Measurements from ENCODE around the gene FSTL4. TPM values are rescaled to one million over a fixed set of nuclear protein-coding genes. Genes with fewer than 3 reads are reported as not detected.

The FSTL4 gene
- total RNA-seq, 2 experiments from 2014 or later = not detected

DNA sequence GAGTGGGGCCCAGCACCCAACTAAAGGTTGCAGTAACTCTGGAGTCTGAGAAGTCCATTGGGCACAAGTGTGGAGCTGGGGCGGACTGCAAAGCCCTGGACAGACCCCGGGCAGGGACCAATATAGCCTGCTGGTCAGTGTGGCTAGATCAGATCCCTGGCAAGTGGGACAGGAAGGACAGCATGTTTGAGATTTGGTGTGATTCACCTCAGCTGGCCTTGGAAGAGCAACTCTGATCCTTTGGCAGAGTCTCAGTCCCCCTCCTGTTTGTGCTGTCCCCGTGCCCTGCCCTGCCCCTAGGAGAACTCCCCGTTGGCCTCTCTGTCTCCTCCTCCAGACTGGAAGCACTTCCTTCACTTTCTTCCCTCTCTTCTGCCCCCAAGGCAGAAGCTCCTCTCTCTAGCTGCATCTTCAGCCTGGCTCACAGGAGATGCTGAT is 255.3 kb downstream of the FSTL4 start:
- Histone ChIP-seq H3K9me3 (ENCODE audit: low read length) (no peaks in the 10 kb centered on the region), H3K79me2 (ENCODE audit: insufficient read depth, low read depth, low read length) (no peaks in the 10 kb centered on the region), H3K4me3 (ENCODE audit: low read depth, low read length, poor library complexity, severe bottlenecking) (no peak overlapping the region), H2AFZ (ENCODE audit: low read length) (no peak overlapping the region), H3K4me2 (ENCODE audit: low read length) (no peak overlapping the region), H3K27ac (ENCODE audit: low read depth, low read length, poor library complexity, severe bottlenecking) (no peak overlapping the region), H3K9me2 (ENCODE audit: insufficient read depth, low read length) (no peaks in the 10 kb centered on the region), H3K36me3 (ENCODE audit: insufficient read depth, low read length) (no peaks in the 10 kb centered on the region), H3K4me1 (ENCODE audit: insufficient read depth, low read length, poor library complexity, severe bottlenecking) (peaks cover 6% of the 10 kb centered on the region), H4K20me1 (ENCODE audit: insufficient read depth, low read length) (no peaks in the 10 kb centered on the region)
- no peak for DNase-seq (ENCODE audit: low spot score)
- TF ChIP-seq, protein P1, sequence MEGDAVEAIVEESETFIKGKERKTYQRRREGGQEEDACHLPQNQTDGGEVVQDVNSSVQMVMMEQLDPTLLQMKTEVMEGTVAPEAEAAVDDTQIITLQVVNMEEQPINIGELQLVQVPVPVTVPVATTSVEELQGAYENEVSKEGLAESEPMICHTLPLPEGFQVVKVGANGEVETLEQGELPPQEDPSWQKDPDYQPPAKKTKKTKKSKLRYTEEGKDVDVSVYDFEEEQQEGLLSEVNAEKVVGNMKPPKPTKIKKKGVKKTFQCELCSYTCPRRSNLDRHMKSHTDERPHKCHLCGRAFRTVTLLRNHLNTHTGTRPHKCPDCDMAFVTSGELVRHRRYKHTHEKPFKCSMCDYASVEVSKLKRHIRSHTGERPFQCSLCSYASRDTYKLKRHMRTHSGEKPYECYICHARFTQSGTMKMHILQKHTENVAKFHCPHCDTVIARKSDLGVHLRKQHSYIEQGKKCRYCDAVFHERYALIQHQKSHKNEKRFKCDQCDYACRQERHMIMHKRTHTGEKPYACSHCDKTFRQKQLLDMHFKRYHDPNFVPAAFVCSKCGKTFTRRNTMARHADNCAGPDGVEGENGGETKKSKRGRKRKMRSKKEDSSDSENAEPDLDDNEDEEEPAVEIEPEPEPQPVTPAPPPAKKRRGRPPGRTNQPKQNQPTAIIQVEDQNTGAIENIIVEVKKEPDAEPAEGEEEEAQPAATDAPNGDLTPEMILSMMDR (conservative IDR thresholded peaks at IDR 0.05; ENCODE audit: low read length) = no peak
- TF ChIP-seq EZH2phosphoT487 (IDR thresholded peaks at IDR 0.05; ENCODE audit: borderline replicate concordance, low read depth, low read length) = no peak
- ChIA-PET CTCF (ENCODE audit: unreplicated experiment) (no interaction called here), POLR2A (no interaction called here)
- intact Hi-C loops (cut with micrococcal nuclease; ENCODE audit: unreplicated experiment) = no loop called here
- no TSS peak for BruUV-seq (replicated peaks)

DNA sequence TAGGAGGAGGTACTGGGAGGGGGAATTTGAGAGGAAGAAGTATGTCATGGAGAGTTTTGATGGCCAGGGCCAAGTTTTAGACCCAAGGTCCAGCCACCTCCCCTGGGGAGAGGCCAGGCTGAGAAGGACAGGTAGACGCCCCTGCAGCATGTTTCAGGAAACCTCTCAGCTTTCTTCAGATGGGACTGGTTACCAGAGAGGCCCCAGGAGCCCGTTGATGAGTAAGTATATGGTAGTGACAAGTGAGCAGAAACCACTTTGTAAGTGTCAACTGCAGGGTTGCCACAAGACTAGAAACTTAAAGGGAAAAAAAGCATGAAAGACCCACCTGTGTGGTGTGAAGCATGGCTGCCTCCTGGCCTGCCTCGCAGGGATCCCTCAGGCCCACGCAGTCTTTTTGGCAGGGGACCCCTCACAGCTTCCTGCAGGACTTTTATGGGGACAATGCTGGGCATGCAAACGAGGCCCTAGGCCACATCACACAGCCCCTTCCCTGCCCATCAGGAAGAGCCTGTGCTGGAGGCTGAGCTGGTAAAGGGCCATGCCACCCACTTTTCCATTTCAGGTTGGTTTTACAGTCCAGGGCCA is 255.9 kb downstream of the FSTL4 start:
- no peak overlapping the region for H3K4me2 ChIP-seq (ENCODE audit: low read length)
- POLR2A ChIA-PET = no interaction called here
- no peaks in the 10 kb centered on the region for H3K9me2 ChIP-seq (ENCODE audit: insufficient read depth, low read length)
- CTCF ChIA-PET (ENCODE audit: unreplicated experiment) = no interaction called here
- H3K4me1 ChIP-seq (ENCODE audit: insufficient read depth, low read length, poor library complexity, severe bottlenecking) = peaks cover 6% of the 10 kb centered on the region
- no peak overlapping the region for H3K4me3 ChIP-seq (ENCODE audit: low read depth, low read length, poor library complexity, severe bottlenecking)
- DNase-seq (ENCODE audit: low spot score) = no peak
- H3K36me3 ChIP-seq (ENCODE audit: insufficient read depth, low read length) = no peaks in the 10 kb centered on the region
- H3K9me3 ChIP-seq (ENCODE audit: low read length) = no peaks in the 10 kb centered on the region
- no peak overlapping the region for H2AFZ ChIP-seq (ENCODE audit: low read length)
- no peak overlapping the region for H3K27ac ChIP-seq (ENCODE audit: low read depth, low read length, poor library complexity, severe bottlenecking)
- no peaks in the 10 kb centered on the region for H4K20me1 ChIP-seq (ENCODE audit: insufficient read depth, low read length)
- no peaks in the 10 kb centered on the region for H3K79me2 ChIP-seq (ENCODE audit: insufficient read depth, low read depth, low read length)
- intact Hi-C loops (cut with micrococcal nuclease; ENCODE audit: unreplicated experiment) = no loop called here
- TF ChIP-seq, protein P1 (conservative IDR thresholded peaks at IDR 0.05; ENCODE audit: low read length) = no peak
- no peak for TF ChIP-seq EZH2phosphoT487 (IDR thresholded peaks at IDR 0.05; ENCODE audit: borderline replicate concordance, low read depth, low read length)
- BruUV-seq (replicated peaks) = no TSS peak

DNA sequence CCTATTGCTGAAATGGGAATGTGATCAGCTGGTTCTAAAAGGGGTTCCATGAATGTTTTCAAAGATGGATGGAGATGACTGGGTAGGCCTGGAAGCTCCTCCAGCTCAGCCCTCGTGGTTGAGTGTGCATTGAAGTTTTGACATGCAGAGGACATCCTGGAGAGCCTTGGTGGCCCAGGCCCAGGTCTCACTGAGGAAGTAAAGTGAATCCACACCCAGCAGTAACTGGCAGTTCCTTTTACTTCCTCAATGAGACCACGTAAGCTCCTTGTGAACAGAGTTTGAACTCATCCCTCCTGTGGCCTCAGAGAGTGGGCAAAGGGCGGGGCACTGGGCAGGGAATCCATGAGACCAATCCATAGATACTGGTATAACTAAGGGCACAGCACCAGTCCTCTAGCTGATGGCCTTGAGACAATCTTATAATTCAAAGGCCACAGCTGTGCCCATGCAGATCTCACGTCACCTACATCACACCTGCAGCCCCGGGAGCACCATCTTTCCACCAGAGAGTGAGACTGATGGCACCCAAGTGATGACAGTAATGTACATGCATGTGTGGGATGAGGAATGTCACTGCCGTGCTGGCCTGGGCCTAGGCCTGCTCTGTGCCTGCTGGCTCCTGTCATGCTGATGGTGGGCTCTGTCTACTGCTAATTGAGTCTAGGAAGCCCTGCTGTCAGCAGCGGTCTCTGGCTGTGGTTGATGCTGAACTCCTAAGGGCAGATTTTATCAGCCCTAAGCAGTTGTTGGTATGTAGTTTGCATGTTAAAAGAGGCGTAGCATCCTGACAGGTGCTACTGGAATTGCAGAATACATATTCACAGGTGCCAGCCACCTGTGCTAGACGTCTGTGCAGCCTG is 257.8 kb downstream of the FSTL4 start:
- no peak overlapping the region for H2AFZ ChIP-seq (ENCODE audit: low read length)
- H3K27ac ChIP-seq (ENCODE audit: low read depth, low read length, poor library complexity, severe bottlenecking) = no peak overlapping the region
- no TSS peak for BruUV-seq (replicated peaks)
- H3K9me2 ChIP-seq (ENCODE audit: insufficient read depth, low read length) = no peaks in the 10 kb centered on the region
- H3K4me1 ChIP-seq (ENCODE audit: insufficient read depth, low read length, poor library complexity, severe bottlenecking) = peaks cover 6% of the 10 kb centered on the region
- TF ChIP-seq, protein P1 (conservative IDR thresholded peaks at IDR 0.05; ENCODE audit: low read length) = no peak
- no peak for TF ChIP-seq EZH2phosphoT487 (IDR thresholded peaks at IDR 0.05; ENCODE audit: borderline replicate concordance, low read depth, low read length)
- DNase-seq (ENCODE audit: low spot score) = peak; percentile 10
- no peaks in the 10 kb centered on the region for H4K20me1 ChIP-seq (ENCODE audit: insufficient read depth, low read length)
- intact Hi-C loops (cut with micrococcal nuclease; ENCODE audit: unreplicated experiment) = no loop called here
- H3K9me3 ChIP-seq (ENCODE audit: low read length) = no peaks in the 10 kb centered on the region
- CTCF ChIA-PET (ENCODE audit: unreplicated experiment) = no interaction called here
- no peaks in the 10 kb centered on the region for H3K36me3 ChIP-seq (ENCODE audit: insufficient read depth, low read length)
- H3K79me2 ChIP-seq (ENCODE audit: insufficient read depth, low read depth, low read length) = no peaks in the 10 kb centered on the region
- POLR2A ChIA-PET = interaction anchor here (0.9 kb wide), 1 partner anchor 13 kb away, joined by 4 read pairs; no protein-coding TSS in a partner anchor
- no peak overlapping the region for H3K4me2 ChIP-seq (ENCODE audit: low read length)
- no peak overlapping the region for H3K4me3 ChIP-seq (ENCODE audit: low read depth, low read length, poor library complexity, severe bottlenecking)
